ENCODE data around the gene DNAH11.

The DNAH11 gene

GRCh38 chr7:21656796-21657195, 114.0 kb downstream of the DNAH11 start:
- no peak overlapping the region for H3K27ac ChIP-seq (replicated peaks)
- DNase-seq (ENCODE audit: low read depth in 1 of 2, low spot score in 1 of 2): no peak
- no peak overlapping the region for H3K4me3 ChIP-seq (replicated peaks; ENCODE audit: insufficient read depth, low read length)
- TF ChIP-seq POLR2AphosphoS5 (IDR thresholded peaks at IDR 0.05; ENCODE audit: low read depth) (no peak), REST (IDR thresholded peaks at IDR 0.05; ENCODE audit: insufficient replicate concordance, low read depth) (no peak), GABPA (IDR thresholded peaks at IDR 0.05; ENCODE audit: low read depth) (no peak), SPI1 (IDR thresholded peaks at IDR 0.05; ENCODE audit: borderline replicate concordance, low read depth) (no peak), CTCF (IDR thresholded peaks at IDR 0.05; ENCODE audit: insufficient read depth, low read length) (no peak)
- no peaks in the 10 kb centered on the region for H3K27me3 ChIP-seq (ENCODE audit: insufficient read depth, poor library complexity, severe bottlenecking)

GRCh38 chr7:21670496-21670895, 127.7 kb downstream of the DNAH11 start:
- Histone ChIP-seq H3K4me3 (replicated peaks; ENCODE audit: insufficient read depth, low read length) (no peak overlapping the region), H3K27me3 (ENCODE audit: insufficient read depth, poor library complexity, severe bottlenecking) (no peaks in the 10 kb centered on the region), H3K27ac (replicated peaks) (no peak overlapping the region)
- no peak for DNase-seq (ENCODE audit: low read depth in 1 of 2, low spot score in 1 of 2)
- TF ChIP-seq SPI1 (IDR thresholded peaks at IDR 0.05; ENCODE audit: borderline replicate concordance, low read depth): no peak
- no peak for TF ChIP-seq REST (IDR thresholded peaks at IDR 0.05; ENCODE audit: insufficient replicate concordance, low read depth)
- no peak for TF ChIP-seq POLR2AphosphoS5 (IDR thresholded peaks at IDR 0.05; ENCODE audit: low read depth)
- TF ChIP-seq CTCF (IDR thresholded peaks at IDR 0.05; ENCODE audit: insufficient read depth, low read length): no peak
- no peak for TF ChIP-seq GABPA (IDR thresholded peaks at IDR 0.05; ENCODE audit: low read depth)

- no peak for TF ChIP-seq GABPA (IDR thresholded peaks at IDR 0.05; ENCODE audit: low read depth)
- TF ChIP-seq POLR2AphosphoS5 (IDR thresholded peaks at IDR 0.05; ENCODE audit: low read depth): no peak
- TF ChIP-seq REST (IDR thresholded peaks at IDR 0.05; ENCODE audit: insufficient replicate concordance, low read depth): no peak
- TF ChIP-seq CTCF (IDR thresholded peaks at IDR 0.05; ENCODE audit: insufficient read depth, low read length): no peak
- no peak; the same call in 1 of the 2 replicates for TF ChIP-seq SPI1 (IDR thresholded peaks at IDR 0.05; ENCODE audit: borderline replicate concordance, low read depth)
- Histone ChIP-seq H3K4me3 (replicated peaks; ENCODE audit: insufficient read depth, low read length) (no peak overlapping the region), H3K27me3 (ENCODE audit: insufficient read depth, poor library complexity, severe bottlenecking) (no peaks in the 10 kb centered on the region), H3K27ac (replicated peaks) (no peak overlapping the region)
- no peak for DNase-seq (ENCODE audit: low read depth in 1 of 2, low spot score in 1 of 2)
Measured at GRCh38 chr7:21671859-21672258, 129.0 kb downstream of the DNAH11 start.
